Endothelial cell of umbilical vein (primary cell): ENCODE data around the gene ZNRF1. TPM values are rescaled to one million over a fixed set of nuclear protein-coding genes. Genes with fewer than 3 reads are reported as not detected.

ENCODE experiments used
- BruUV-seq: library from RNA; stranded (reverse); fragments of 400-500 nt; replicated peaks from 2 replicates; lab custom pipeline; 2021; lab: Mats Ljungman, UMichigan
- CTCF ChIA-PET: fragments of 300-600, 350-600 bp; sonication (Branson Sonifier 250); formaldehyde crosslinking; loops from one replicate; lab custom pipeline; 2021; ENCODE audit warnings: antibody characterized with exemption, inconsistent platforms; lab: Charles Lee
- POLR2A ChIA-PET: fragments of 300-600, 350-600 bp; sonication (Branson Sonifier 250); formaldehyde crosslinking; loops from one replicate; lab custom pipeline; 2021; ENCODE audit warnings: antibody characterized with exemption, inconsistent platforms; lab: Charles Lee
- DNase-seq: peaks from one replicate; pipeline ENCODE4 v3.0.0-alpha.2; 2011; ENCODE audit warnings: low read depth, low spot score
- FAIRE-seq: peaks from 2 replicates; lab custom pipeline; 2011; peaks lifted over from hg19 to GRCh38; lab: Jason Lieb, UNC
- H2AFZ ChIP-seq: 2 replicates; pipeline ENCODE4 v1.6.0; 2012; ENCODE audit warnings: low read depth, low read length, control low read depth, inconsistent platforms
- H3K27ac ChIP-seq: 2 replicates; pipeline ENCODE4 v1.5.1; 2011; ENCODE audit warnings: low read depth, mild to moderate bottlenecking, control low read depth, low read length, moderate library complexity; ENCODE audit not compliant: insufficient read depth
- H3K27me3 ChIP-seq, 2 experiments: 2 replicates each; pipeline versions ENCODE4 v1.6.0 to v1.6.1; 2011; ENCODE audit warnings: low read length in 2 of 2, mixed read lengths in 1 of 2; ENCODE audit not compliant: control insufficient read depth in 2 of 2, insufficient read depth in 2 of 2
- H3K36me3 ChIP-seq, 2 experiments: 2 replicates in 1 of 2; 3 replicates in 1 of 2; pipeline ENCODE4 v1.5.1; 2011; ENCODE audit warnings: low read length in 2 of 2, mild to moderate bottlenecking in 1 of 2, moderate library complexity in 1 of 2; ENCODE audit not compliant: control insufficient read depth in 2 of 2, insufficient read depth in 2 of 2; ENCODE audit errors: extremely low read depth in 1 of 2
- H3K4me1 ChIP-seq: 3 replicates; pipeline ENCODE4 v1.5.1; 2011; ENCODE audit warnings: mild to moderate bottlenecking, low read length; ENCODE audit not compliant: control insufficient read depth, insufficient read depth; ENCODE audit errors: extremely low read depth
- H3K4me2 ChIP-seq: 2 replicates; pipeline ENCODE4 v1.6.1; 2011; ENCODE audit warnings: low read length, control low read depth, mixed read lengths; ENCODE audit not compliant: insufficient read depth
- H3K4me3 ChIP-seq, 3 experiments: fragments of 200-600 bp in 1 of 3; sonication (generic), shearing (Covaris generic) in 1 of 3; replicated peaks in 1 of 3; 2 replicates each; pipeline ENCODE4 v1.5.1; 2011 to 2016; ENCODE audit warnings: control low read depth in 3 of 3, low read length in 3 of 3, mild to moderate bottlenecking in 2 of 3, inconsistent platforms in 1 of 3, low read depth in 1 of 3, moderate library complexity in 1 of 3; ENCODE audit not compliant: insufficient read depth in 1 of 3
- H3K79me2 ChIP-seq: 2 replicates; pipeline ENCODE4 v1.6.0; 2012; ENCODE audit warnings: low read length, inconsistent platforms; ENCODE audit not compliant: control insufficient read depth, insufficient read depth
- H3K9ac ChIP-seq: replicated peaks from 2 replicates; pipeline ENCODE3; 2011; ENCODE audit warnings: low read length, control low read depth; ENCODE audit not compliant: insufficient read depth; ENCODE audit errors: extremely low read depth
- H3K9me1 ChIP-seq: replicated peaks from 3 replicates; pipeline ENCODE4 v1.6.0; 2011; ENCODE audit warnings: mild to moderate bottlenecking, low read length; ENCODE audit not compliant: control insufficient read depth, insufficient read depth; ENCODE audit errors: extremely low read depth
- H3K9me3 ChIP-seq: replicated peaks from 2 replicates; pipeline ENCODE4 v1.5.1; 2012; ENCODE audit warnings: low read length, inconsistent platforms; ENCODE audit not compliant: control insufficient read depth, insufficient read depth
- H4K20me1 ChIP-seq: replicated peaks from 2 replicates; pipeline ENCODE3; 2011; ENCODE audit warnings: mild to moderate bottlenecking, low read length; ENCODE audit not compliant: control insufficient read depth, insufficient read depth; ENCODE audit errors: extremely low read depth
- CTCF ChIP-seq, 2 donors: IDR thresholded peaks; 1 replicate in 1 of 2; 2 replicates in 1 of 2; pipeline ENCODE4 v1.5.1; 2011; ENCODE audit warnings: low read length in 2 of 2, mild to moderate bottlenecking in 2 of 2, moderate library complexity in 2 of 2, control low read depth in 1 of 2, inconsistent platforms in 1 of 2, low read depth in 1 of 2; ENCODE audit not compliant: insufficient read depth in 1 of 2; ENCODE audit errors: extremely low read depth in 1 of 2
- EZH2 ChIP-seq: IDR thresholded peaks from 2 replicates; pipeline ENCODE4 v1.6.1; 2012; ENCODE audit warnings: borderline replicate concordance, low read depth, mild to moderate bottlenecking, moderate library complexity, low read length, inconsistent platforms; ENCODE audit not compliant: severe bottlenecking
- FOS ChIP-seq: IDR thresholded peaks from 2 replicates; pipeline ENCODE4 v1.6.1; 2011; ENCODE audit warnings: mild to moderate bottlenecking, low read length, moderate library complexity, borderline replicate concordance; ENCODE audit not compliant: insufficient read depth
- GATA2 ChIP-seq: IDR thresholded peaks from 2 replicates; pipeline ENCODE4 v1.7.0; 2011; ENCODE audit warnings: low read depth, mild to moderate bottlenecking, moderate library complexity, mixed read lengths, low read length; ENCODE audit not compliant: insufficient read length, insufficient read depth
- JUN ChIP-seq: IDR thresholded peaks from 2 replicates; pipeline ENCODE4 v1.6.1; 2011; ENCODE audit warnings: borderline replicate concordance, low read depth; ENCODE audit not compliant: insufficient read length, insufficient read depth
- MYC ChIP-seq: IDR thresholded peaks from one replicate; pipeline ENCODE4 v1.6.1; 2011; ENCODE audit warnings: mild to moderate bottlenecking, low read depth, low read length
- POLR2A ChIP-seq: IDR thresholded peaks from 2 replicates; pipeline ENCODE4 v1.6.1; 2012; ENCODE audit warnings: low read depth, mild to moderate bottlenecking, control low read depth, low read length
- POLR2AphosphoS5 ChIP-seq: IDR thresholded peaks from 2 replicates; pipeline ENCODE4 v1.6.1; 2012; ENCODE audit warnings: low read depth, mild to moderate bottlenecking, control low read depth, low read length, moderate library complexity; ENCODE audit not compliant: insufficient read depth
- dilution Hi-C: fragments of 300-500 bp; cut with MboI; formaldehyde crosslinking; loops from one replicate; pipeline ENCODE4 v1.15.0; 2019; ENCODE audit warnings: low sequenced_read_pairs; ENCODE audit not compliant: extremely low pct_ligation_motif_present
- intact Hi-C: fragments of 100-400 bp; cut with micrococcal nuclease; formaldehyde crosslinking; loops from one replicate; pipeline ENCODE4 v1.10.0; 2022
- polyA plus RNA-seq, 4 experiments: library from polyadenylated mRNA; depleted of rRNA in 3 of 4; stranded (reverse) in 3 of 4; unstranded in 1 of 4; fragments of >200 nt; gene quantifications; 2 replicates each; pipeline versions ENCODE4 v1.2.1 to v1.2.3, GENCODE V29; 2011 to 2012; ENCODE audit warnings: missing spikeins in 1 of 4
- total RNA-seq: library from RNA; stranded (reverse); gene quantifications from 2 replicates; pipeline ENCODE4 v1.2.3, GENCODE V29; 2021
- TF ChIP-seq, protein P1 (sequence below): IDR thresholded peaks from 2 replicates; pipeline ENCODE4 v1.6.1; 2011; ENCODE audit not compliant: insufficient read depth, insufficient read length

Gene ZNRF1
- total and polyA plus RNA-seq, 2 donors (not counting 3 experiments of a cell fraction or from before 2014, with no cell fraction given), result 23.7 to 34.9 TPM

GRCh38 chr16:75138636-75139035 lies 139.8 kb downstream of the ZNRF1 start:
- BruUV-seq, result no TSS peak
- H3K9me1 ChIP-seq, result no peaks in the 10 kb centered on the region

More at GRCh38 chr16:75138636-75139035, 139.8 kb downstream of the ZNRF1 start:
- Histone ChIP-seq H3K79me2 (no peaks in the 10 kb centered on the region), H2AFZ (no peak overlapping the region), H3K4me2 (no peak overlapping the region), H3K9me3 (no peaks in the 10 kb centered on the region), H3K36me3 (no peaks in the 10 kb centered on the region), H4K20me1 (no peaks in the 10 kb centered on the region), H3K4me1 (no peaks in the 10 kb centered on the region), H3K27me3 (no peaks in the 10 kb centered on the region), H3K9ac (no peak overlapping the region), H3K27ac (no peak overlapping the region), H3K4me3 (no peak overlapping the region)
- intact Hi-C loops, result no loop called here
- dilution Hi-C loops, result no loop called here
- POLR2A ChIA-PET, result no interaction called here
- FAIRE-seq (no peak), DNase-seq (no peak)
- no peak for TF ChIP-seq FOS
- TF ChIP-seq POLR2A, result no peak
- TF ChIP-seq JUN, result no peak
- no peak for TF ChIP-seq MYC
- no peak for TF ChIP-seq CTCF (IDR thresholded peaks at IDR 0.05; ENCODE audit: extremely low read depth in 1 of 2, insufficient read depth in 1 of 2, low read depth in 1 of 2, low read length in 2 of 2)
- TF ChIP-seq POLR2AphosphoS5, result no peak
- TF ChIP-seq EZH2, result no peak
- TF ChIP-seq, protein P1, sequence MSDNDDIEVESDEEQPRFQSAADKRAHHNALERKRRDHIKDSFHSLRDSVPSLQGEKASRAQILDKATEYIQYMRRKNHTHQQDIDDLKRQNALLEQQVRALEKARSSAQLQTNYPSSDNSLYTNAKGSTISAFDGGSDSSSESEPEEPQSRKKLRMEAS, result no peak
- no peak for TF ChIP-seq GATA2
- CTCF ChIA-PET, result interaction anchor here (0.9 to 1.5 kb wide), 2 partner anchors 27 to 141 kb away, joined by 4 read pairs; partner anchors contain the start of gene ZNRF1
